K562 (cell line): ENCODE data around the gene PTGIS. TPM values are rescaled to one million over a fixed set of nuclear protein-coding genes. Genes with fewer than 3 reads are reported as not detected.
A peak's percentile ranks its signal among the peaks of the same experiment; 100 is the strongest.

Experiments
- ETV6 ChIP-seq, 3 experiments: fragments of 150-350 bp in 1 of 3; sonication (generic) in 1 of 3; formaldehyde crosslinking in 1 of 3; IDR thresholded peaks; 2 replicates each; pipeline versions ENCODE4 v1.6.1 to v1.8.0; 2014 to 2022; ENCODE audit warnings: borderline replicate concordance in 2 of 3, low read depth in 2 of 3, antibody characterized with exemption in 1 of 3, low read length in 1 of 3, mild to moderate bottlenecking in 1 of 3, missing genetic modification reagents in 1 of 3
- FOSL1 ChIP-seq: fragments of 200-800 bp; sonication (Bioruptor generic); conservative IDR thresholded peaks from 2 replicates; pipeline ENCODE4 v1.6.1; 2016; ENCODE audit warnings: missing genetic modification characterization, missing compliant biosample characterization
- GATA2 ChIP-seq: sonication (generic); formaldehyde crosslinking; IDR thresholded peaks from 2 replicates; pipeline ENCODE4 v1.4.0; 2020; ENCODE audit warnings: mild to moderate bottlenecking, missing genetic modification reagents
- JUND ChIP-seq, 2 experiments: IDR thresholded peaks; 2 replicates in 1 of 2; 3 replicates in 1 of 2; pipeline ENCODE4 v1.6.1; 2011; ENCODE audit warnings: borderline replicate concordance in 2 of 2, low read depth in 2 of 2, low read length in 2 of 2, improper control_type of control experiment in 1 of 2, missing biosample characterization in 1 of 2, missing genetic modification characterization in 1 of 2, missing genetic modification reagents in 1 of 2
- KAT7 ChIP-seq: sonication (generic); formaldehyde crosslinking; IDR thresholded peaks from 2 replicates; pipeline ENCODE4 v1.8.0; 2022; ENCODE audit warnings: missing genetic modification reagents, mild to moderate bottlenecking, borderline replicate concordance
- MED1 ChIP-seq: sonication (generic); formaldehyde crosslinking; IDR thresholded peaks from 2 replicates; pipeline ENCODE4 v1.8.1; 2023; ENCODE audit warnings: missing genetic modification reagents, borderline replicate concordance
- MYC ChIP-seq, 2 experiments: fragments of 250-450 bp in 1 of 2; sonication (Bioruptor Pico) in 1 of 2; IDR thresholded peaks; 2 replicates each; pipeline versions ENCODE4 v1.5.1 to v1.6.1; 2012 to 2021; ENCODE audit warnings: low read depth in 2 of 2, borderline replicate concordance in 1 of 2, improper control_type of control experiment in 1 of 2, low read length in 1 of 2, mild to moderate bottlenecking in 1 of 2, moderate library complexity in 1 of 2
- NFE2 ChIP-seq: IDR thresholded peaks from 2 replicates; pipeline ENCODE4 v1.6.1; 2014; ENCODE audit warnings: antibody characterized with exemption, low read depth
- NONO ChIP-seq, 2 experiments: fragments of 200-400 bp in 1 of 2; fragments of 450-650 bp in 1 of 2; formaldehyde crosslinking in 1 of 2; IDR thresholded peaks; 2 replicates each; pipeline ENCODE4 v1.6.1; 2017; ENCODE audit warnings: low read depth in 2 of 2, mild to moderate bottlenecking in 2 of 2, moderate library complexity in 2 of 2, low read length in 1 of 2
- TEAD4 ChIP-seq, 2 experiments: sonication (generic) in 1 of 2; formaldehyde crosslinking in 1 of 2; IDR thresholded peaks; 2 replicates each; pipeline versions ENCODE4 v1.6.1 to v1.8.0; 2012 to 2022; ENCODE audit warnings: borderline replicate concordance in 1 of 2, inconsistent platforms in 1 of 2, low read length in 1 of 2, mild to moderate bottlenecking in 1 of 2, missing genetic modification reagents in 1 of 2
- ZNF232 ChIP-seq: sonication (generic); formaldehyde crosslinking; IDR thresholded peaks from 2 replicates; pipeline ENCODE4 v1.8.0; 2022; ENCODE audit warnings: mild to moderate bottlenecking, missing genetic modification reagents
- ZNF239 ChIP-seq: fragments of 250-450 bp; sonication (Bioruptor Pico); IDR thresholded peaks from 2 replicates; pipeline ENCODE4 v1.4.0; 2020; ENCODE audit warnings: mild to moderate bottlenecking
- ZNF347 ChIP-seq: fragments of 450-650 bp; formaldehyde crosslinking; IDR thresholded peaks from 2 replicates; pipeline ENCODE4 v1.4.0; 2020; ENCODE audit warnings: low read depth, mild to moderate bottlenecking, moderate library complexity
- ZNF512 ChIP-seq: IDR thresholded peaks from 2 replicates; pipeline ENCODE4 v1.6.1; 2016; ENCODE audit warnings: missing genetic modification characterization, missing compliant biosample characterization
- polyA plus RNA-seq, 8 experiments: library from polyadenylated mRNA; depleted of rRNA in 4 of 8; stranded (reverse) in 5 of 8; unstranded in 3 of 8; fragments of >200 nt; fragmentation: Nextera tagmentation in 2 of 8; fragmentation: Illumina TruSeq in 1 of 8; extraction: Ambion mirVana in 2 of 8; extraction: Trizol in 1 of 8; gene quantifications; 2 replicates each; pipeline versions ENCODE4 v1.2.1 to v1.2.3, GENCODE V29; 2011 to 2014; ENCODE audit warnings: inconsistent platforms in 1 of 8, missing spikeins in 1 of 8
- total RNA-seq, 7 experiments: library from RNA; depleted of rRNA in 6 of 7; stranded (reverse); fragments of >200 nt in 6 of 7; fragmentation: Illumina TruSeq in 2 of 7; extraction: Trizol in 2 of 7; gene quantifications; 2 replicates each; pipeline versions ENCODE4 v1.2.1 to v1.2.3, GENCODE V29; 2011 to 2021; ENCODE audit warnings: low replicate concordance in 1 of 7
- TF ChIP-seq, protein P1 (sequence below), 2 experiments: fragments of 200-800 bp in 1 of 2; sonication (Bioruptor generic) in 1 of 2; sonication (generic) in 1 of 2; formaldehyde crosslinking in 1 of 2; IDR thresholded peaks in 1 of 2; conservative IDR thresholded peaks in 1 of 2; 2 replicates each; pipeline versions ENCODE4 v1.5.0 to v1.6.1; 2016 to 2020; ENCODE audit warnings: missing compliant biosample characterization in 1 of 2, missing genetic modification characterization in 1 of 2, missing genetic modification reagents in 1 of 2

Gene PTGIS
- total and polyA plus RNA-seq, 9 of the 15 experiments (the other 6 are each of a cell fraction or from before 2014, with no cell fraction given): not detected

- TF ChIP-seq NFE2 (peak; percentile 32; the same call in 1 of the 2 replicates), FOSL1 (peak; percentile 37; the same call in 1 of the 2 replicates), ZNF512 (tag) (no peak), MED1 (CRISPR knock-in tag) (no peak), NONO (IDR thresholded peaks at IDR 0.05; ENCODE audit: low read depth in 2 of 2, low read length in 1 of 2) (no peak), ETV6 (IDR thresholded peaks at IDR 0.05; ENCODE audit: borderline replicate concordance in 1 of 2, low read depth in 2 of 2, low read length in 1 of 2) (no peak), ETV6 (CRISPR knock-in tag; IDR thresholded peaks at IDR 0.05; ENCODE audit: borderline replicate concordance) (no peak), JUND (IDR thresholded peaks at IDR 0.05; ENCODE audit: borderline replicate concordance, low read depth, low read length) (peak; percentile 67; the same call in 1 of the 2 replicates), JUND (tag; IDR thresholded peaks at IDR 0.05; ENCODE audit: borderline replicate concordance, low read depth, low read length) (no peak; the same call in 2 of the 3 replicates), TEAD4 (IDR thresholded peaks at IDR 0.05; ENCODE audit: low read length) (0 out of 2 replicates have a peak, but pooled peaks have one; percentile 21), TEAD4 (CRISPR knock-in tag; IDR thresholded peaks at IDR 0.05; ENCODE audit: borderline replicate concordance) (no peak), GATA2 (CRISPR knock-in tag) (no peak), ZNF239 (CRISPR knock-in tag) (no peak), ZNF347 (CRISPR knock-in tag) (no peak), MYC (IDR thresholded peaks at IDR 0.05; ENCODE audit: low read depth, low read length) (no peak), MYC (CRISPR knock-in tag; IDR thresholded peaks at IDR 0.05; ENCODE audit: borderline replicate concordance, low read depth) (no peak), ZNF232 (no peak), KAT7 (no peak)
- TF ChIP-seq, protein P1, sequence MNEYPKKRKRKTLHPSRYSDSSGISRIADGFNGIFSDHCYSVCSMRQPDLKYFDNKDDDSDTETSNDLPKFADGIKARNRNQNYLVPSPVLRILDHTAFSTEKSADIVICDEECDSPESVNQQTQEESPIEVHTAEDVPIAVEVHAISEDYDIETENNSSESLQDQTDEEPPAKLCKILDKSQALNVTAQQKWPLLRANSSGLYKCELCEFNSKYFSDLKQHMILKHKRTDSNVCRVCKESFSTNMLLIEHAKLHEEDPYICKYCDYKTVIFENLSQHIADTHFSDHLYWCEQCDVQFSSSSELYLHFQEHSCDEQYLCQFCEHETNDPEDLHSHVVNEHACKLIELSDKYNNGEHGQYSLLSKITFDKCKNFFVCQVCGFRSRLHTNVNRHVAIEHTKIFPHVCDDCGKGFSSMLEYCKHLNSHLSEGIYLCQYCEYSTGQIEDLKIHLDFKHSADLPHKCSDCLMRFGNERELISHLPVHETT (CRISPR knock-in tag; conservative IDR thresholded peaks at IDR 0.05 in 1 of 2, IDR thresholded peaks at IDR 0.05 in 1 of 2): no peak
Measured at GRCh38 chr20:49562311-49563014, 5.5 kb downstream of the PTGIS start (continued).
